GM12878 (cell line): ENCODE measurements around the gene CNR2. TPM values are rescaled to one million over a fixed set of nuclear protein-coding genes. Genes with fewer than 3 reads are reported as not detected.

Source experiments
- ATAC-seq: fragments of 200-7000 bp; cut with Tn5 transposase; 3 replicates; pipeline ENCODE4 v1.9.1; 2020; ENCODE audit warnings: mild to moderate bottlenecking, moderate library complexity
- BruUV-seq: library from RNA; stranded (reverse); fragments of 400-500 nt; replicated peaks from 2 replicates; lab custom pipeline; 2021; lab: Mats Ljungman, UMichigan
- CTCF ChIA-PET: fragments of 300-600 bp; sonication (Branson Sonifier 250); formaldehyde crosslinking; extraction: SDS; loops from one replicate; lab custom pipeline; 2021; ENCODE audit warnings: inconsistent platforms; lab: Yijun Ruan, JAX
- POLR2A ChIA-PET: fragments of 350-600 bp; formaldehyde crosslinking; extraction: SDS; loops from one replicate; lab custom pipeline; 2021; ENCODE audit warnings: inconsistent platforms; lab: Charles Lee
- RAD21 ChIA-PET: fragments of 300-600 bp; sonication (Branson Sonifier 250); formaldehyde crosslinking; loops from one replicate; lab custom pipeline; 2023; ENCODE audit warnings: antibody characterized with exemption; ENCODE audit not compliant: unreplicated experiment; lab: Charles Lee
- SMC1A ChIA-PET: fragments of 300-600 bp; sonication (Branson Sonifier 250); formaldehyde crosslinking; loops from one replicate; lab custom pipeline; 2023; ENCODE audit not compliant: unreplicated experiment, uncharacterized antibody; lab: Charles Lee
- DNase-seq: peaks from one replicate; pipeline ENCODE4 v3.0.0-alpha.2; 2011; ENCODE audit warnings: low read depth, low spot score
- FAIRE-seq: peaks from 3 replicates; lab custom pipeline; 2011; peaks lifted over from hg19 to GRCh38; lab: Jason Lieb, UNC
- H2AFZ ChIP-seq: 2 replicates; pipeline ENCODE4 v1.6.0; 2011; ENCODE audit warnings: low read depth, low read length, control low read depth; ENCODE audit not compliant: control insufficient read depth
- H3K27ac ChIP-seq: 2 replicates; pipeline ENCODE4 v1.5.1; 2011; ENCODE audit warnings: control low read depth; ENCODE audit not compliant: control insufficient read depth, insufficient read depth
- H3K27me3 ChIP-seq, 2 experiments: replicated peaks in 1 of 2; 2 replicates each; pipeline versions ENCODE4 v1.6.0 to v1.6.1; 2011; ENCODE audit warnings: low read length in 1 of 2; ENCODE audit not compliant: control insufficient read depth in 2 of 2, insufficient read depth in 2 of 2
- H3K36me3 ChIP-seq, 2 experiments: 2 replicates each; pipeline ENCODE4 v1.5.1; 2011; ENCODE audit warnings: low read length in 1 of 2; ENCODE audit not compliant: control insufficient read depth in 2 of 2, insufficient read depth in 2 of 2
- H3K4me1 ChIP-seq: 2 replicates; pipeline ENCODE4 v1.6.1; 2011; ENCODE audit warnings: mild to moderate bottlenecking, low read length, moderate library complexity, mixed read lengths; ENCODE audit not compliant: control insufficient read depth, insufficient read depth
- H3K4me2 ChIP-seq: 2 replicates; pipeline ENCODE4 v1.6.0; 2011; ENCODE audit warnings: control low read depth; ENCODE audit not compliant: control insufficient read depth, insufficient read depth
- H3K4me3 ChIP-seq: fragments of 200-600 bp; sonication (generic); 2 replicates; pipeline ENCODE4 v1.5.1; 2016
- H3K79me2 ChIP-seq: 2 replicates; pipeline ENCODE4 v1.6.0; 2011; ENCODE audit warnings: low read length; ENCODE audit not compliant: control insufficient read depth, insufficient read depth
- H3K9ac ChIP-seq: 2 replicates; pipeline ENCODE4 v1.8.0; 2011; ENCODE audit warnings: low read length, control low read depth, mixed read lengths; ENCODE audit not compliant: control insufficient read depth, insufficient read depth
- H3K9me3 ChIP-seq: replicated peaks from 3 replicates; pipeline ENCODE4 v1.5.1; 2011; ENCODE audit warnings: mild to moderate bottlenecking, low read length; ENCODE audit not compliant: control insufficient read depth, insufficient read depth
- H4K20me1 ChIP-seq: 2 replicates; pipeline ENCODE4 v1.6.0; 2011; ENCODE audit not compliant: control insufficient read depth, insufficient read depth
- ASH2L ChIP-seq: fragments of 300-600, 200-600 bp; sonication (generic); IDR thresholded peaks from 2 replicates; pipeline ENCODE4 v1.6.1; 2017; ENCODE audit warnings: low read depth, mild to moderate bottlenecking, borderline replicate concordance
- BACH1 ChIP-seq: fragments of 450-650 bp; IDR thresholded peaks from 2 replicates; pipeline ENCODE4 v1.6.1; 2017; ENCODE audit warnings: mild to moderate bottlenecking, borderline replicate concordance
- BHLHE40 ChIP-seq, 2 experiments: fragments of 450-650 bp in 1 of 2; IDR thresholded peaks; 2 replicates each; pipeline ENCODE4 v1.6.1; 2011 to 2017; ENCODE audit warnings: low read depth in 2 of 2, borderline replicate concordance in 1 of 2, improper control_type of control experiment in 1 of 2, low read length in 1 of 2, mild to moderate bottlenecking in 1 of 2
- BMI1 ChIP-seq: fragments of 450-650 bp; IDR thresholded peaks from 2 replicates; pipeline ENCODE4 v1.6.1; 2016; ENCODE audit warnings: mild to moderate bottlenecking, moderate library complexity, borderline replicate concordance
- BRCA1 ChIP-seq: IDR thresholded peaks from 2 replicates; pipeline ENCODE4 v1.6.1; 2011; ENCODE audit warnings: low read depth, low read length, improper control_type of control experiment
- CBX3 ChIP-seq: fragments of 200-600 bp; sonication (generic); IDR thresholded peaks from 2 replicates; pipeline ENCODE4 v1.6.1; 2016; ENCODE audit warnings: low read depth, borderline replicate concordance
- CHD2 ChIP-seq: IDR thresholded peaks from 2 replicates; pipeline ENCODE4 v1.6.1; 2011; ENCODE audit warnings: low read depth, low read length, improper control_type of control experiment, borderline replicate concordance
- CREM ChIP-seq: IDR thresholded peaks from 2 replicates; pipeline ENCODE4 v1.6.1; 2014; ENCODE audit warnings: antibody characterized with exemption, low read depth
- FOXM1 ChIP-seq: IDR thresholded peaks from 2 replicates; pipeline ENCODE4 v1.6.1; 2012; ENCODE audit warnings: low read depth, mild to moderate bottlenecking, inconsistent platforms, low read length, moderate library complexity
- HDAC2 ChIP-seq: fragments of 200-600 bp; sonication (generic); IDR thresholded peaks from 2 replicates; pipeline ENCODE4 v1.6.1; 2017
- LARP7 ChIP-seq: fragments of 450-650 bp; IDR thresholded peaks from 2 replicates; pipeline ENCODE4 v1.6.1; 2017; ENCODE audit warnings: mild to moderate bottlenecking
- NFYA ChIP-seq: IDR thresholded peaks from 2 replicates; pipeline ENCODE4 v1.6.1; 2011; ENCODE audit warnings: low read depth, mild to moderate bottlenecking, low read length, improper control_type of control experiment, borderline replicate concordance
- NR2F1 ChIP-seq: fragments of 450-650 bp; conservative IDR thresholded peaks from 2 replicates; pipeline ENCODE4 v1.6.1; 2017; ENCODE audit warnings: mild to moderate bottlenecking
- RUNX3 ChIP-seq: IDR thresholded peaks from 2 replicates; pipeline ENCODE4 v1.6.1; 2012; ENCODE audit warnings: low read length, inconsistent platforms
- YBX1 ChIP-seq: fragments of 450-650 bp; IDR thresholded peaks from 2 replicates; pipeline ENCODE4 v1.6.1; 2016; ENCODE audit warnings: antibody characterized with exemption
- YY1 ChIP-seq: IDR thresholded peaks from 2 replicates; pipeline ENCODE4 v1.6.1; 2011; ENCODE audit warnings: low read depth, mild to moderate bottlenecking, low read length
- WGBS: methylation state at CpG from one replicate; pipeline ENCODE4 v1.1.6; 2016; ENCODE audit warnings: low lambda C conversion rate; ENCODE audit not compliant: insufficient replicate concordance, insufficient coverage; ENCODE audit errors: missing lambda C conversion rate; 5-methylcytosine and 5-hydroxymethylcytosine counted together
- in situ Hi-C: fragments of 300-500 bp; cut with MboI; formaldehyde crosslinking; loops from 9 replicates; pipeline ENCODE4 v1.14.3; 2018; ENCODE audit warnings: mixed read lengths
- intact Hi-C: fragments of 100-400 bp; cut with micrococcal nuclease; formaldehyde crosslinking; loops from one replicate; pipeline ENCODE4 v1.14.2; 2022; ENCODE audit not compliant: unreplicated experiment
- polyA plus RNA-seq, 11 experiments: library from polyadenylated mRNA; depleted of rRNA in 4 of 11; unstranded in 6 of 11; stranded (reverse) in 5 of 11; fragments of >200 nt; fragmentation: Nextera tagmentation in 4 of 11; fragmentation: Illumina TruSeq in 1 of 11; extraction: Ambion mirVana in 4 of 11; extraction: Trizol in 1 of 11; gene quantifications; 1 replicate in 1 of 11; 2 replicates in 10 of 11; pipeline versions ENCODE4 v1.2.1 to v1.2.3, GENCODE V29; 2011 to 2016; ENCODE audit warnings: inconsistent platforms in 2 of 11, missing spikeins in 2 of 11, low read depth in 1 of 11
- total RNA-seq, 4 experiments: library from RNA; depleted of rRNA in 3 of 4; stranded (reverse); fragments of >200 nt in 3 of 4; fragmentation: Illumina TruSeq in 1 of 4; extraction: Trizol in 1 of 4; gene quantifications; 2 replicates each; pipeline versions ENCODE4 v1.2.1 to v1.2.3, GENCODE V29; 2013 to 2021
- TF ChIP-seq, protein P1 (sequence below): fragments of 450-650 bp; IDR thresholded peaks from 2 replicates; pipeline ENCODE4 v1.6.1; 2017; ENCODE audit warnings: low read depth, mild to moderate bottlenecking, moderate library complexity
- TF ChIP-seq, protein P2 (sequence below): fragments of 150-350 bp; IDR thresholded peaks from 2 replicates; pipeline ENCODE4 v1.6.1; 2014; ENCODE audit warnings: mild to moderate bottlenecking, low read depth, low read length

Gene CNR2
- total and polyA plus RNA-seq, 10 of the 15 experiments (the other 5 are each of a cell fraction or from before 2014, with no cell fraction given) = 0.46 to 19.8 (median 12.2) TPM

- intact Hi-C loops (no loop called here), in situ Hi-C loops (no loop called here)
- CTCF ChIA-PET = interaction anchor here (0.8 to 1.4 kb wide), 3 partner anchors 14 to 30 kb away, joined by 3 to 4 read pairs (median 3); no protein-coding TSS in a partner anchor
Observed at GRCh38 chr1:23895993-23896392, 17.2 kb downstream of the CNR2 start.

More at GRCh38 chr1:23895993-23896392, 17.2 kb downstream of the CNR2 start:
- ChIA-PET POLR2A (interaction anchor here (0.7 kb wide), 1 partner anchor 21 kb away, joined by 4 read pairs; no protein-coding TSS in a partner anchor), SMC1A (interaction anchor here (0.7 to 3.1 kb wide), 4 partner anchors 13 to 372 kb away, joined by 3 to 14 read pairs (median 3); no protein-coding TSS in a partner anchor), RAD21 (interaction anchor here (0.9 to 1.4 kb wide), 3 partner anchors 12 to 20 kb away, joined by 3 to 4 read pairs (median 4); no protein-coding TSS in a partner anchor)
- ATAC-seq (no peak), DNase-seq (no peak), FAIRE-seq (no peak)
- Histone ChIP-seq H3K36me3 (peaks cover 0 to 2% of the 10 kb centered on the region in 2 experiments; a peak in 1 of 4 replicates), H3K9me3 (no peaks in the 10 kb centered on the region; the same call in 2 of the 3 replicates), H3K4me2 (no peak overlapping the region), H2AFZ (no peak overlapping the region), H3K27ac (peak overlapping the region; percentile 80), H4K20me1 (no peaks in the 10 kb centered on the region), H3K4me3 (no peak overlapping the region), H3K79me2 (peaks cover 39% of the 10 kb centered on the region), H3K4me1 (peaks cover 45% of the 10 kb centered on the region), H3K9ac (no peak overlapping the region), H3K27me3 (no peaks in the 10 kb centered on the region)
- BruUV-seq = no TSS peak
- WGBS = 61% methylated on average over 4 of the region's 4 CpGs
- TF ChIP-seq BHLHE40 (IDR thresholded peaks at IDR 0.05; ENCODE audit: borderline replicate concordance in 1 of 2, low read depth in 2 of 2, low read length in 1 of 2) (no peak), CREM (no peak), CBX3 (no peak), HDAC2 (no peak), RUNX3 (no peak), YBX1 (no peak), ASH2L (no peak), NR2F1 (no peak), FOXM1 (no peak), BRCA1 (no peak), BMI1 (no peak), YY1 (no peak), NFYA (no peak), BACH1 (no peak), CHD2 (no peak), LARP7 (no peak)
- TF ChIP-seq, protein P1, sequence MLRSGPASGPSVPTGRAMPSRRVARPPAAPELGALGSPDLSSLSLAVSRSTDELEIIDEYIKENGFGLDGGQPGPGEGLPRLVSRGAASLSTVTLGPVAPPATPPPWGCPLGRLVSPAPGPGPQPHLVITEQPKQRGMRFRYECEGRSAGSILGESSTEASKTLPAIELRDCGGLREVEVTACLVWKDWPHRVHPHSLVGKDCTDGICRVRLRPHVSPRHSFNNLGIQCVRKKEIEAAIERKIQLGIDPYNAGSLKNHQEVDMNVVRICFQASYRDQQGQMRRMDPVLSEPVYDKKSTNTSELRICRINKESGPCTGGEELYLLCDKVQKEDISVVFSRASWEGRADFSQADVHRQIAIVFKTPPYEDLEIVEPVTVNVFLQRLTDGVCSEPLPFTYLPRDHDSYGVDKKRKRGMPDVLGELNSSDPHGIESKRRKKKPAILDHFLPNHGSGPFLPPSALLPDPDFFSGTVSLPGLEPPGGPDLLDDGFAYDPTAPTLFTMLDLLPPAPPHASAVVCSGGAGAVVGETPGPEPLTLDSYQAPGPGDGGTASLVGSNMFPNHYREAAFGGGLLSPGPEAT = no peak
- TF ChIP-seq, protein P2, sequence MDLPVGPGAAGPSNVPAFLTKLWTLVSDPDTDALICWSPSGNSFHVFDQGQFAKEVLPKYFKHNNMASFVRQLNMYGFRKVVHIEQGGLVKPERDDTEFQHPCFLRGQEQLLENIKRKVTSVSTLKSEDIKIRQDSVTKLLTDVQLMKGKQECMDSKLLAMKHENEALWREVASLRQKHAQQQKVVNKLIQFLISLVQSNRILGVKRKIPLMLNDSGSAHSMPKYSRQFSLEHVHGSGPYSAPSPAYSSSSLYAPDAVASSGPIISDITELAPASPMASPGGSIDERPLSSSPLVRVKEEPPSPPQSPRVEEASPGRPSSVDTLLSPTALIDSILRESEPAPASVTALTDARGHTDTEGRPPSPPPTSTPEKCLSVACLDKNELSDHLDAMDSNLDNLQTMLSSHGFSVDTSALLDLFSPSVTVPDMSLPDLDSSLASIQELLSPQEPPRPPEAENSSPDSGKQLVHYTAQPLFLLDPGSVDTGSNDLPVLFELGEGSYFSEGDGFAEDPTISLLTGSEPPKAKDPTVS = no peak
